PC-3 (cell line): Measurements from ENCODE around the gene ATXN7L3.

Experiments used
- CTCF ChIP-seq: fragments of 300-600 bp; sonication (generic); conservative IDR thresholded peaks from 2 replicates; pipeline ENCODE4 v1.5.1; 2017; ENCODE audit warnings: antibody characterized with exemption, low read depth, mild to moderate bottlenecking, low read length
- EZH2 ChIP-seq: fragments of 300-600 bp; sonication (generic); IDR thresholded peaks from one replicate; pipeline ENCODE4 v1.6.1; 2017; ENCODE audit warnings: antibody characterized with exemption, mild to moderate bottlenecking, low read length; ENCODE audit not compliant: unreplicated experiment

GRCh38 chr17:44202756-44203155 is 3.1 kb upstream of the ATXN7L3 start:
- TF ChIP-seq CTCF (no peak), EZH2 (no peak)
